AG04449 (cell line): ENCODE results near the gene MRPL39.

Experiments used
- CTCF ChIA-PET: fragments of 350-600 bp; formaldehyde crosslinking; extraction: SDS; loops from one replicate; lab custom pipeline; 2021; ENCODE audit warnings: antibody characterized with exemption; lab: Yijun Ruan, JAX
- POLR2A ChIA-PET: fragments of 400-600, 350-600 bp; formaldehyde crosslinking; extraction: SDS; loops from one replicate; lab custom pipeline; 2020; ENCODE audit warnings: antibody characterized with exemption, inconsistent platforms; lab: Yijun Ruan, JAX
- DNase-seq: peaks from one replicate; pipeline ENCODE4 v3.0.0-alpha.2; 2010; ENCODE audit warnings: low read depth, low spot score
- H3K4me3 ChIP-seq: 2 replicates; pipeline ENCODE4 v1.5.1; 2011; ENCODE audit warnings: low read depth, mild to moderate bottlenecking, control low read depth, low read length
- TF ChIP-seq, protein P1 (sequence below): IDR thresholded peaks from one replicate; pipeline ENCODE4 v1.5.1; 2011; ENCODE audit warnings: mild to moderate bottlenecking, moderate library complexity, low read length, control low read depth, inconsistent platforms; ENCODE audit not compliant: insufficient read depth; ENCODE audit errors: missing control alignments

Gene MRPL39

DNA sequence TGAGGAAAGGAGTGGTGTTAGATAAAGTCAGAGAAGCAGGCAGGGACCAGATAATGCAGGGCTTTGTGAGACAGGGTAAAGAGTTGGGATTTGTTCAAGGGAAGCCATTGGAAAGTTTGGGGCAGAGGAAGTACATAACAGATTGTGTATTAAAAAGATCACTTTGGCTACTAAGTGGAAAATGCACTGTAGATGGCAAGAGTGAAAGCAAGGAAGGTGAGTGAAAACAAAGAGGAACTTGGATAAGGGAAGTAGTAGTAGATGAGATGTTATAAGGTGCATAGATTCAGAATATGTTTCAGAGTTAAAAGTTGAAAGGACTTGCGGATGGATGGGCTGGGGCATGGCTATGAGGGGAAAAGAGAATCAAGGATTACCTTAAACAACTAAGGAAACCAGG is 17.4 kb downstream of the MRPL39 start:
- ChIA-PET POLR2A (no interaction called here), CTCF (interaction anchor here (0.5 to 2.1 kb wide), 3 partner anchors 14 to 278 kb away, joined by 3 to 9 read pairs (median 3); no protein-coding TSS in a partner anchor)
- TF ChIP-seq, protein P1, sequence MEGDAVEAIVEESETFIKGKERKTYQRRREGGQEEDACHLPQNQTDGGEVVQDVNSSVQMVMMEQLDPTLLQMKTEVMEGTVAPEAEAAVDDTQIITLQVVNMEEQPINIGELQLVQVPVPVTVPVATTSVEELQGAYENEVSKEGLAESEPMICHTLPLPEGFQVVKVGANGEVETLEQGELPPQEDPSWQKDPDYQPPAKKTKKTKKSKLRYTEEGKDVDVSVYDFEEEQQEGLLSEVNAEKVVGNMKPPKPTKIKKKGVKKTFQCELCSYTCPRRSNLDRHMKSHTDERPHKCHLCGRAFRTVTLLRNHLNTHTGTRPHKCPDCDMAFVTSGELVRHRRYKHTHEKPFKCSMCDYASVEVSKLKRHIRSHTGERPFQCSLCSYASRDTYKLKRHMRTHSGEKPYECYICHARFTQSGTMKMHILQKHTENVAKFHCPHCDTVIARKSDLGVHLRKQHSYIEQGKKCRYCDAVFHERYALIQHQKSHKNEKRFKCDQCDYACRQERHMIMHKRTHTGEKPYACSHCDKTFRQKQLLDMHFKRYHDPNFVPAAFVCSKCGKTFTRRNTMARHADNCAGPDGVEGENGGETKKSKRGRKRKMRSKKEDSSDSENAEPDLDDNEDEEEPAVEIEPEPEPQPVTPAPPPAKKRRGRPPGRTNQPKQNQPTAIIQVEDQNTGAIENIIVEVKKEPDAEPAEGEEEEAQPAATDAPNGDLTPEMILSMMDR: no peak

DNA sequence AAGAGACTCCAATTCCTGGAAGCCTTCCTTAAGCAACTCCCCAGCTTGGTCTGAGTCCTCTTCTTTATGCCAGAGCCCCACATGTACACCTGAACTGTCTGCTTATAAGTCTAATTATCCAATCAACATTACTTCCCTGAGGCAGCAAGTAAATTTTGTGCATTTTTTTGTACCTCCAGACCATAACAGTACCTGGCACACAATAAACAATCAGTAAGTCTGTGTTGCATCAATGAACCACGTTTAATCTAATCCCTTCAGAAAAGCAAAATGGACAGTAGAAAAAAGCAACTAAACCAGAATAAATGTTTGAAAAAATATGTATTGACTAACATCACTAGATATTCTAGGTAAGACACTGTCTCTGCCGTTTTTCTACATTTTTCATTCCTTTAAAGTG is 20.5 kb downstream of the MRPL39 start:
- TF ChIP-seq, protein P1: no peak
- ChIA-PET CTCF (interaction anchor here (1.8 kb wide), 1 partner anchor 22 kb away, joined by 7 read pairs; no protein-coding TSS in a partner anchor), POLR2A (no interaction called here)
- no peak overlapping the region for H3K4me3 ChIP-seq
- DNase-seq: no peak

More for the DNA sequence above, 17.4 kb downstream of the MRPL39 start:
- no peak overlapping the region for H3K4me3 ChIP-seq
- no peak for DNase-seq

DNA sequence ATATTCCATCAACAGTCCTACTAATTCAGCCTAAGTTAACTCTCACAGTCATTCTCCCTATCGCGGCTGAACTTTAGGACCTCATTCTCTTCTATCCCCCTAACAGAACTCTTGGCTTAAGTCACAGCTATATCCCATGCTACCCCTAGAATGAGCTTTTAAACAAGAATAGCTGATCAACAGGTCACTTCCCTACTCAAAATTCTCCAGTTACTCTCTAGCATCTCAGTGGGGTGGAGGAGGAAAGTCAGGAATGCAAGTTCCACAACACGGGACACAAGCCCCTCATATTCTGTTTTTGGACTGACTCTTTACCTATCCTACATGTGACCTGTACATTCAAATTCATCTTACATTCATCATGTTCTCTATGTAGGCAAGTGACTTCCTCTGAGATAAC is 21.0 kb downstream of the MRPL39 start:
- POLR2A ChIA-PET: no interaction called here
- CTCF ChIA-PET: interaction anchor here (1.8 kb wide), 1 partner anchor 22 kb away, joined by 7 read pairs; no protein-coding TSS in a partner anchor
- no peak for DNase-seq
- TF ChIP-seq, protein P1: no peak
- no peak overlapping the region for H3K4me3 ChIP-seq

DNA sequence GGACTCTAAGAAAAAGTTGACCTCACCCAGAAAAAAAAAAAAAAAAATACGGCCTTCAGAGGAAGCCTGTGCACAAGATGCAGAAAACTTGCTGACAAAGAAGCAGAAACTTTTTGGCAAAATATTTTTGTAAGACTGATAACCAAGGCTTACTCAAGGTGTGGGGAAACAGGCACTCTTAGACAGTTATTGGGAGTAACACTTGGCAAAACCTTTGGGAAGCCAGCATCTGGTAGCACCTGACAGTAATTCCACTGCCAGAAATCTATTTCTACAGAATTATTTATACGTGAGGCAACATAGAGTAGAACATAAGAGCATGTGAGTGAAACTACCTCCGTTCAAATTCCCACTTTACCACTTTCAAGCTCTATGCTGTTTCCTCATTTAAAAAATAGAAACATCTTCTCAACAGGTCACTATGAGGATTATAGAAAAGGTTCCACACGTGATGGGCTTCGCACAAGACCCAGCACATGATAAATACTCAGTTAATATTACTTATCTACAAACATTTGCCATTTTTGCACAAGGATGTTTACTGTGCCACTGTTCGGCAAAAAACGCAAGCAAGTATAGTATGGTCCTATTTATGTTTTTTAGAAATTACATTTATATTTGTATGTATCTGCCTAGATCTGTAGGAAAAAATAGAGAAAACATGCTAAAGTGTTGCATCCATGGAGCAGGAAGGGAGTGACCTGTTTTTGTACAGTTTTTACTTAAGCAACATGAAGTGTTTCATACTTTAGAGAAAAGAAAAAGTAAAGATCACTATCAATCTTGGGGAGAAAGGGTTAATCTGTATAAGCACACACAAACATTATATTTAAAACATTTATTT is 22.2 kb downstream of the MRPL39 start:
- H3K4me3 ChIP-seq: no peak overlapping the region
- CTCF ChIA-PET: interaction anchor here (1.3 to 1.8 kb wide), 2 partner anchors 23 kb away, joined by 5 to 7 read pairs; partner anchors contain the start of gene MRPL39
- DNase-seq: no peak
- POLR2A ChIA-PET: no interaction called here
- TF ChIP-seq, protein P1: no peak

DNA sequence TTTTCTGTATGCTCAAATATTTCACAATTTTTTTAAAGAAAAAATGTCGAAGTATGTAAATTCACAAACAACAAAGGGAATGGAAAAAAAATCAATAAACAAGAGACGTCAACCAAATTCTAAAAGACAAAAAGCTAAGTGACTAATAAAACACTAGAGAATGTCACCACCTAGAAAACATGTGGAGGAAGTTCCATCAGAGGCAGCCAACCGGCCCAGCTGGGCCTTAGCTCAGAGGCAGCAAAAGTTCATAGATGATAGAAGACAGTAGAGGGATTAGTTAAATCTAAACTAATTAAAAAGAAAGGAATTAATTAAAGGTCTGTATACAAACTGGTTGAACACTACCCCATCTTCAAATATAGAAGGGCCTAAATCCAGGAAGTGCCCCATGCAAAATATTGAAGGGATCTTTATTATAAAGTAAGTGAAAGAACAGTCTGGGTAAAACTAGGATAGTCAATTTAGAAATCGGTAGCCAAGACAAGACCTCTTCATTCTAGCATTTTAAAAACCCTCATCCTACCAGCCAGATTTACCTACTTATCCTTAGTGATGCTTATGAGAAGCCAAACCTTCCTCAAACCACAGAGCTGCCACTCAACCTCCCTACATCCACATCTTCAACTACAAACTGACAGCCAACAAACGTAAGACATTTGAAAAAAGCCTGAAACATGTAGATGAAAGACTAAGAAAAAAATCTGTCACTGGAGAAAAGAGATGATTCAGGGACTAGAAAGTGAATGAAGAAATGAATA is 23.7 kb downstream of the MRPL39 start:
- ChIA-PET CTCF (interaction anchor here (1.1 to 1.3 kb wide), 2 partner anchors 9 to 24 kb away, joined by 4 to 5 read pairs; partner anchors contain the start of gene MRPL39), POLR2A (no interaction called here)
- TF ChIP-seq, protein P1: no peak
- DNase-seq: no peak
- H3K4me3 ChIP-seq: no peak overlapping the region
